Activated CD8-positive, alpha-beta memory T cell treated with anti-CD3 and anti-CD28 coated beads, Interleukin-2, amount 50 U/mL, for 24 hours (primary cell): ENCODE results near the gene LCE1A.

ENCODE experiments used
- DNase-seq: peaks from one replicate; pipeline ENCODE4 v3.0.0-alpha.2; 2020; ENCODE audit errors: extremely low read depth

The LCE1A gene

GRCh38 chr1:152870831-152871730 lies 43.8 kb downstream of the LCE1A start:
- no peak for DNase-seq

DNA sequence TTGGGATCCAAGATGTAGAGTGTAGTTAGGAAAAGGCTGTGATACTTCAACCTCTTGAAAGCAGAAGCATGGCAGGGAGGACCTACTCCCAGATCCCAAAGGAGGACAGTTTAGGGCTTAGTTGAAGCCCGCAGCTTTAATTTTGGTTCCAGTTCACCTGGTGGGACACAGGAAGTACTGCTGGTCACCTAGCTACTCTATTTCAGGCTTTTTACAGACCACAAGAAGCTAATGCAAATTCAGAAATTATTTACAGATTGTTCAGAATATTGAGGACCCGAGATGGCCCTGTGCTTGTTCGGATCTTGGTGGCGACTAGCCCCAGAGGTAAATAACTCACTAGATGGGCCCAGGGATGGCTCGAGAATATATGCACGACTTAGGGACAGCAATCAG lies 44.5 kb downstream of the LCE1A start:
- DNase-seq, result no peak

DNA sequence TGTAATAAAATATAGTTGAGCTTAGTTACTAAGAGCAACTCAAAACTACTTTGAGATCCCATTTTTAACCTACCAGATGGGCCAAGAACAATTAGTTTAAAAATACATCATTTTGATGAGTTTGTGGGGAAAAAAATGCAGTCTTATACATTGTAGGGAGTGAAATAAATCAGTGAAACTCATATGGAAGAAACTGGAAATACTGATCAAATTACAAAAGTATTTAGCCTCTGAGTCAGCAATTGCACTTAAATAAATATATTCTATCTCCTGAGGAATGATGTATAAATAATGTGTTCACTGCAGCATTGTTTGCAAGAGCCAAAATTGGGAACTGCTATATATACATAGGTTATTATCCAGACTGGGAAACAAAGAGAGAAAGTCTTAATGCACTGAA lies 46.2 kb downstream of the LCE1A start:
- DNase-seq, result no peak

GRCh38 chr1:152876827-152877226 lies 49.6 kb downstream of the LCE1A start:
- no peak for DNase-seq
